Spleen (tissue), 11 donors: Measurements from ENCODE around the gene RNF207. TPM values are rescaled to one million over a fixed set of nuclear protein-coding genes. Genes with fewer than 3 reads are reported as not detected.

Experiments
- DNase-seq: peaks from one replicate; pipeline ENCODE4 v3.0.0-alpha.2; 2020
- H3K27ac ChIP-seq, 8 donors: fragments of 200-600 bp; sonication (generic) in 7 of 8; 1 replicate in 4 of 8; 2 replicates in 4 of 8; pipeline versions ENCODE4 v1.5.0 to v1.8.0; 2016 to 2021; ENCODE audit warnings: inconsistent platforms in 4 of 8, mild to moderate bottlenecking in 4 of 8, moderate library complexity in 1 of 8
- H3K27me3 ChIP-seq, 7 donors: fragments of 200-600 bp; sonication (generic) in 6 of 7; replicated peaks in 1 of 7; 1 replicate in 4 of 7; 2 replicates in 3 of 7; pipeline versions ENCODE4 v1.5.0 to v1.8.0; 2016 to 2021; ENCODE audit warnings: inconsistent platforms in 3 of 7, mild to moderate bottlenecking in 1 of 7
- H3K36me3 ChIP-seq, 6 donors: fragments of 200-600 bp; sonication (generic) in 5 of 6; 1 replicate in 4 of 6; 2 replicates in 2 of 6; pipeline versions ENCODE4 v1.5.0 to v1.8.0; 2016 to 2021; ENCODE audit warnings: inconsistent platforms in 2 of 6
- H3K4me1 ChIP-seq, 6 donors: fragments of 200-600 bp; sonication (generic) in 5 of 6; 1 replicate in 3 of 6; 2 replicates in 3 of 6; pipeline versions ENCODE4 v1.5.0 to v1.8.0; 2016 to 2021; ENCODE audit warnings: inconsistent platforms in 3 of 6
- H3K4me3 ChIP-seq, 8 donors: fragments of 200-600 bp; sonication (generic) in 7 of 8; 1 replicate in 4 of 8; 2 replicates in 4 of 8; pipeline versions ENCODE4 v1.5.0 to v1.8.0; 2016 to 2021; ENCODE audit warnings: inconsistent platforms in 4 of 8, mild to moderate bottlenecking in 4 of 8, moderate library complexity in 2 of 8
- H3K9me3 ChIP-seq, 8 donors: fragments of 200-600 bp; sonication (generic) in 7 of 8; 1 replicate in 4 of 8; 2 replicates in 4 of 8; pipeline versions ENCODE4 v1.5.0 to v1.8.0; 2016 to 2021; ENCODE audit warnings: inconsistent platforms in 4 of 8
- POLR2A ChIP-seq, 3 donors: fragments of 450-650 bp; IDR thresholded peaks; one replicate each; pipeline ENCODE4 v1.5.1; 2017; ENCODE audit warnings: antibody characterized with exemption in 3 of 3, mild to moderate bottlenecking in 1 of 3
- POLR2AphosphoS5 ChIP-seq, 3 donors: sonication (generic); formaldehyde crosslinking; IDR thresholded peaks; one replicate each; pipeline ENCODE4 v1.5.1; 2017; ENCODE audit warnings: antibody characterized with exemption in 3 of 3
- WGBS, 5 donors: extraction: QIAGEN DNeasy Blood & Tissue Kit in 3 of 5; methylation state at CpG; one replicate each; pipeline versions ENCODE4 v1.1.5 to v1.1.7; 2013 to 2018; 5-methylcytosine and 5-hydroxymethylcytosine counted together
- intact Hi-C: fragments of 100-400 bp; cut with DNase I; formaldehyde crosslinking; loops from one replicate; pipeline ENCODE4 v1.15.0; 2023; ENCODE audit warnings: low total_unique reads
- polyA plus RNA-seq, 3 donors: library from polyadenylated mRNA; stranded (reverse); fragments of 200-250 nt; gene quantifications; one replicate each; pipeline ENCODE4 v1.2.1, GENCODE V29; 2013
- total RNA-seq, 7 donors: library from RNA; depleted of rRNA in 3 of 7; stranded (reverse); fragments of >200 nt in 3 of 7; fragmentation: NEBNext Ultra II Directional in 4 of 7; extraction: Animal tissue kit (Norgen Biotek cat#: 25700) in 4 of 7; gene quantifications; one replicate each; pipeline versions ENCODE4 v1.1.0 to v1.2.1, GENCODE V29; 2016 to 2021
- TF ChIP-seq, protein P1 (sequence below), 11 experiments: fragments of 200-600 bp in 7 of 11; fragments of 450-650 bp in 4 of 11; sonication (generic) in 4 of 11; IDR thresholded peaks in 8 of 11; conservative IDR thresholded peaks in 3 of 11; 1 replicate in 7 of 11; 2 replicates in 4 of 11; pipeline versions ENCODE4 v1.4.0 to v1.8.0; 2016 to 2021; ENCODE audit warnings: antibody characterized with exemption in 11 of 11, inconsistent platforms in 4 of 11, mild to moderate bottlenecking in 1 of 11
- donor health status: healthy with polysubstance abuse.
- donor health status: DM: no; HTN: no; CAD: no; lungs with moderate emphysema.
- donor health status: DM: no; HTN: no; CAD: no.
- donor health status: Bipolar disorder and iron deficiency.
- donor health status: healthy.
- donor health status: DM: no; HTN: no; CAD: no.
- donor health status: DM: yes; HTN: yes; CAD: no.

Gene RNF207
- total and polyA plus RNA-seq, 10 donors, result 2.8 to 12.5 (median 6.3) TPM

GRCh38 chr1:6202256-6202655 is 3.7 kb upstream of the RNF207 start:
- intact Hi-C loops, result no loop called here

DNA sequence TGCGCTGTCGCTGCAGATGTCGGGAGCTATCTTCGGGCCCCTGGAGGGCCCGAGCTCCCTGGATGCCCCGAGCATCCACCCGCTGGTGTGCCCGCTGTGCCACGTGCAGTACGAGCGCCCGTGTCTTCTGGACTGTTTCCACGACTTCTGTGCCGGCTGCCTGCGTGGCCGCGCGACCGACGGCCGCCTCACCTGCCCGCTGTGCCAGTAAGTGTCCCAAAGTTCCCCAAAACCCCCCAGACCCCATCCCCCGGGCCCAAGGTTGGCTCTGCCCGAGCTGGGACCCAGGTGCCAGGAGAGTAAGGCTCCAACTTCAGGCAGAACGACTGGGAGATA is 569 bp downstream of the RNF207 start:
- intact Hi-C loops, result no loop called here
- no peak for TF ChIP-seq POLR2AphosphoS5 (IDR thresholded peaks at IDR 0.05)
- TF ChIP-seq POLR2A (IDR thresholded peaks at IDR 0.05), result no peak
- TF ChIP-seq, protein P1, sequence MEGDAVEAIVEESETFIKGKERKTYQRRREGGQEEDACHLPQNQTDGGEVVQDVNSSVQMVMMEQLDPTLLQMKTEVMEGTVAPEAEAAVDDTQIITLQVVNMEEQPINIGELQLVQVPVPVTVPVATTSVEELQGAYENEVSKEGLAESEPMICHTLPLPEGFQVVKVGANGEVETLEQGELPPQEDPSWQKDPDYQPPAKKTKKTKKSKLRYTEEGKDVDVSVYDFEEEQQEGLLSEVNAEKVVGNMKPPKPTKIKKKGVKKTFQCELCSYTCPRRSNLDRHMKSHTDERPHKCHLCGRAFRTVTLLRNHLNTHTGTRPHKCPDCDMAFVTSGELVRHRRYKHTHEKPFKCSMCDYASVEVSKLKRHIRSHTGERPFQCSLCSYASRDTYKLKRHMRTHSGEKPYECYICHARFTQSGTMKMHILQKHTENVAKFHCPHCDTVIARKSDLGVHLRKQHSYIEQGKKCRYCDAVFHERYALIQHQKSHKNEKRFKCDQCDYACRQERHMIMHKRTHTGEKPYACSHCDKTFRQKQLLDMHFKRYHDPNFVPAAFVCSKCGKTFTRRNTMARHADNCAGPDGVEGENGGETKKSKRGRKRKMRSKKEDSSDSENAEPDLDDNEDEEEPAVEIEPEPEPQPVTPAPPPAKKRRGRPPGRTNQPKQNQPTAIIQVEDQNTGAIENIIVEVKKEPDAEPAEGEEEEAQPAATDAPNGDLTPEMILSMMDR (IDR thresholded peaks at IDR 0.05 in 8 of 11, conservative IDR thresholded peaks at IDR 0.05 in 3 of 11), result no peak
- no peaks in the 10 kb centered on the region for H3K36me3 ChIP-seq
- H3K9me3 ChIP-seq, result no peaks in the 10 kb centered on the region
- WGBS, 5 donors, result 6 to 20% (median 10%) methylated on average over 1 to 25 of the region's 25 CpGs
- DNase-seq, result no peak
- peaks cover 0 to 67% (median 39%) of the 10 kb centered on the region in 7 donors for H3K27me3 ChIP-seq
- H3K4me3 ChIP-seq, result peak overlapping the region; percentile 32 to 86 (median 54)
- H3K4me1 ChIP-seq, result peaks cover 31 to 59% (median 42%) of the 10 kb centered on the region in 6 donors
- H3K27ac ChIP-seq, result no peak overlapping the region

More at GRCh38 chr1:6202256-6202655, 3.7 kb upstream of the RNF207 start:
- Histone ChIP-seq H3K4me1 (peaks cover 33 to 57% (median 48%) of the 10 kb centered on the region in 6 donors), H3K9me3 (no peaks in the 10 kb centered on the region), H3K27me3 (peaks cover 0 to 32% (median 22%) of the 10 kb centered on the region in 7 donors), H3K27ac (no peak overlapping the region), H3K36me3 (peaks cover 0 to 4% (median 2%) of the 10 kb centered on the region in 6 donors), H3K4me3 (no peak overlapping the region)
- WGBS, 5 donors, result 86 to 91% (median 88%) methylated on average over 7 of the region's 7 CpGs
- DNase-seq, result no peak
- TF ChIP-seq POLR2A (IDR thresholded peaks at IDR 0.05) (no peak), POLR2AphosphoS5 (IDR thresholded peaks at IDR 0.05) (no peak)
- TF ChIP-seq, protein P1 (IDR thresholded peaks at IDR 0.05 in 8 of 11, conservative IDR thresholded peaks at IDR 0.05 in 3 of 11), result no peak

GRCh38 chr1:6207075-6207885 is 1.4 kb downstream of the RNF207 start:
- TF ChIP-seq POLR2A (IDR thresholded peaks at IDR 0.05) (no peak), POLR2AphosphoS5 (IDR thresholded peaks at IDR 0.05) (no peak)
- TF ChIP-seq, protein P1 (IDR thresholded peaks at IDR 0.05 in 8 of 11, conservative IDR thresholded peaks at IDR 0.05 in 3 of 11), result no peak
- WGBS, 5 donors, result 64 to 80% (median 73%) methylated on average over 4 to 19 of the region's 19 CpGs
- H3K9me3 ChIP-seq, result no peaks in the 10 kb centered on the region
- H3K27me3 ChIP-seq, result peaks cover 0 to 74% (median 39%) of the 10 kb centered on the region in 7 donors
- peak overlapping the region in 1 of 8 donors; percentile 86 for H3K4me3 ChIP-seq
- H3K27ac ChIP-seq, result no peak overlapping the region
- DNase-seq, result no peak
- peaks cover 31 to 63% (median 42%) of the 10 kb centered on the region in 6 donors for H3K4me1 ChIP-seq
- intact Hi-C loops, result no loop called here
- no peaks in the 10 kb centered on the region for H3K36me3 ChIP-seq

DNA sequence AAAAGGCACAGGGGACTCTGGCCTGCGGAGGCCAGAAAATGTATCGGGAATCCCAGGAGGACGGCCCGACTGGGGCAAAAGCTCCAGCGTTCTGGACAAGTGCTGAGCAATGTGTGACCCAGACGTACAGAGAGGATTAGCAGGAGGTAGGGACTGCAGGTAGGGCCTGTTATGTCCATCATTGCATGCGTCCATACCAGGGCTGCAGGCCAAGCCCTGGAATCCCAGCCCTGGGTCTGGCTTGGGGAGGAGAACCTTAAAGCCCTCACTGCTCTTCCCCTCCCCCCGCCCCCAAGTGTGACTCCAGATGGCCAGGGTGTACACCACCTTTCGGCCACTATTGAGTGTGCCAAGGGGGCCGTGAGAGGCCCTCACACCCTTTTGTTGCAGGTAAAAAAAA is 2.0 kb downstream of the RNF207 start:
- no peak overlapping the region for H3K27ac ChIP-seq
- H3K4me3 ChIP-seq, result no peak overlapping the region
- peaks cover 31 to 70% (median 42%) of the 10 kb centered on the region in 6 donors for H3K4me1 ChIP-seq
- WGBS, 5 donors, result 79 to 91% (median 82%) methylated on average over 5 to 10 of the region's 10 CpGs
- intact Hi-C loops, result no loop called here
- no peaks in the 10 kb centered on the region for H3K36me3 ChIP-seq
- no peak for TF ChIP-seq POLR2A (IDR thresholded peaks at IDR 0.05)
- no peak for TF ChIP-seq POLR2AphosphoS5 (IDR thresholded peaks at IDR 0.05)
- TF ChIP-seq, protein P1 (IDR thresholded peaks at IDR 0.05 in 8 of 11, conservative IDR thresholded peaks at IDR 0.05 in 3 of 11), result no peak
- peaks cover 0 to 74% (median 39%) of the 10 kb centered on the region in 7 donors for H3K27me3 ChIP-seq
- no peak for DNase-seq
- H3K9me3 ChIP-seq, result no peaks in the 10 kb centered on the region
